Stomach (tissue), 4 donors: Measurements from ENCODE around the gene NOC2L.

Experiments used
- CTCF ChIP-seq, 7 experiments: fragments of 450-650 bp in 4 of 7; fragments of 200-600 bp in 3 of 7; sonication (generic) in 3 of 7; IDR thresholded peaks; one replicate each; pipeline ENCODE4 v1.5.1; 2016 to 2019; ENCODE audit warnings: antibody characterized with exemption in 7 of 7, control low read depth in 2 of 7, mild to moderate bottlenecking in 1 of 7
- EP300 ChIP-seq: sonication (generic); formaldehyde crosslinking; IDR thresholded peaks from one replicate; pipeline ENCODE4 v1.6.1; 2017; ENCODE audit warnings: antibody characterized with exemption
- POLR2A ChIP-seq, 4 donors: fragments of 450-650 bp; IDR thresholded peaks; one replicate each; pipeline ENCODE4 v1.6.1; 2016; ENCODE audit warnings: antibody characterized with exemption in 4 of 4, control low read depth in 2 of 4, mild to moderate bottlenecking in 1 of 4, moderate library complexity in 1 of 4
- POLR2AphosphoS5 ChIP-seq, 3 donors: sonication (generic); formaldehyde crosslinking; IDR thresholded peaks; one replicate each; pipeline ENCODE4 v1.6.1; 2016; ENCODE audit warnings: antibody characterized with exemption in 3 of 3

- no peak for TF ChIP-seq POLR2AphosphoS5 (IDR thresholded peaks at IDR 0.05)
- TF ChIP-seq CTCF (IDR thresholded peaks at IDR 0.05), result no peak
- no peak for TF ChIP-seq EP300
- no peak for TF ChIP-seq POLR2A (IDR thresholded peaks at IDR 0.05)
Observed at GRCh38 chr1:975365-975764, 16.3 kb upstream of the NOC2L start.
